Upper lobe of right lung (tissue), 1 donor: ENCODE measurements around the gene ETV5. TPM values are rescaled to one million over a fixed set of nuclear protein-coding genes. Genes with fewer than 3 reads are reported as not detected.

Experiments used
- ATAC-seq: fragments of 200-7000 bp; cut with Tn5 transposase; one replicate; pipeline ENCODE4 v1.9.1; 2020; ENCODE audit warnings: mild to moderate bottlenecking, moderate library complexity
- DNase-seq: peaks from one replicate; pipeline ENCODE4 v3.0.0-alpha.2; 2020
- H3K27ac ChIP-seq: fragments of 200-600 bp; one replicate; pipeline ENCODE4 v1.8.0; 2022
- H3K27me3 ChIP-seq: fragments of 200-600 bp; one replicate; pipeline ENCODE4 v1.8.0; 2022; ENCODE audit warnings: mild to moderate bottlenecking
- H3K36me3 ChIP-seq: fragments of 200-600 bp; one replicate; pipeline ENCODE4 v1.8.0; 2022
- H3K4me1 ChIP-seq: fragments of 200-600 bp; one replicate; pipeline ENCODE4 v1.8.0; 2022
- H3K4me3 ChIP-seq: fragments of 200-600 bp; one replicate; pipeline ENCODE4 v1.8.0; 2022; ENCODE audit warnings: mild to moderate bottlenecking
- H3K9me3 ChIP-seq: fragments of 200-600 bp; one replicate; pipeline ENCODE4 v1.8.0; 2022
- intact Hi-C: fragments of 100-400 bp; cut with DNase I; formaldehyde crosslinking; loops from one replicate; pipeline ENCODE4 v1.11.0; 2022
- total RNA-seq: library from RNA; stranded (reverse); fragmentation: NEBNext Ultra II Directional; extraction: Animal tissue kit (Norgen Biotek cat#: 25700); gene quantifications from one replicate; pipeline ENCODE4 v1.2.1, GENCODE V29; 2021
- TF ChIP-seq, protein P1 (sequence below): fragments of 200-600 bp; IDR thresholded peaks from one replicate; pipeline ENCODE4 v1.8.0; 2022; ENCODE audit warnings: antibody characterized with exemption
- donor health status: DM: no; HTN: yes; CAD: no; lungs with severe emphysema.

Gene ETV5
- total RNA-seq, 1 donor from 2014 or later: 56.3 TPM

DNA sequence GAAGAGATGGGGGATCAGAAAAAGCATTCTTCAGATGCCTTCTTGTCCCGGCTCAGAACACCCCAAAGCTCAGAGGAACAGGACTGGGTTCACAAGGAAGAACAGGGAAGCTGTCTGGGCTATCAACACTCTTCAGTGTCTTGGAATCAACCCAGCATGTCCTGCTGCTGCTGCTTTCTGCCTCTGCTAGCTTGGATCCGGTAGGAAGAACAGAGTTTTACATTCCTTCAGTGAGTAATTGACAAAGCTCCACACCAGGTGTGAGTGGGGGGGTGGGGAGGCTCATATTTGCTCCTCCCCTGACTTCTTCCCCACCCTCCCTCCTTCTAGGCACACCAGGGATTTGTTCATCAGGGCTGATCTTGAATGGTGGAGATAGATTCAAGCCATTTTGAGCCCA lies 13.1 kb upstream of the ETV5 start:
- Histone ChIP-seq H3K36me3 (no peaks in the 10 kb centered on the region), H3K4me1 (no peaks in the 10 kb centered on the region), H3K27ac (peak overlapping the region; percentile 63), H3K27me3 (no peaks in the 10 kb centered on the region), H3K4me3 (no peak overlapping the region), H3K9me3 (no peaks in the 10 kb centered on the region)
- TF ChIP-seq, protein P1, sequence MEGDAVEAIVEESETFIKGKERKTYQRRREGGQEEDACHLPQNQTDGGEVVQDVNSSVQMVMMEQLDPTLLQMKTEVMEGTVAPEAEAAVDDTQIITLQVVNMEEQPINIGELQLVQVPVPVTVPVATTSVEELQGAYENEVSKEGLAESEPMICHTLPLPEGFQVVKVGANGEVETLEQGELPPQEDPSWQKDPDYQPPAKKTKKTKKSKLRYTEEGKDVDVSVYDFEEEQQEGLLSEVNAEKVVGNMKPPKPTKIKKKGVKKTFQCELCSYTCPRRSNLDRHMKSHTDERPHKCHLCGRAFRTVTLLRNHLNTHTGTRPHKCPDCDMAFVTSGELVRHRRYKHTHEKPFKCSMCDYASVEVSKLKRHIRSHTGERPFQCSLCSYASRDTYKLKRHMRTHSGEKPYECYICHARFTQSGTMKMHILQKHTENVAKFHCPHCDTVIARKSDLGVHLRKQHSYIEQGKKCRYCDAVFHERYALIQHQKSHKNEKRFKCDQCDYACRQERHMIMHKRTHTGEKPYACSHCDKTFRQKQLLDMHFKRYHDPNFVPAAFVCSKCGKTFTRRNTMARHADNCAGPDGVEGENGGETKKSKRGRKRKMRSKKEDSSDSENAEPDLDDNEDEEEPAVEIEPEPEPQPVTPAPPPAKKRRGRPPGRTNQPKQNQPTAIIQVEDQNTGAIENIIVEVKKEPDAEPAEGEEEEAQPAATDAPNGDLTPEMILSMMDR: no peak
- DNase-seq: no peak
- peak; percentile 62 for ATAC-seq
- intact Hi-C loops: no loop called here

DNA sequence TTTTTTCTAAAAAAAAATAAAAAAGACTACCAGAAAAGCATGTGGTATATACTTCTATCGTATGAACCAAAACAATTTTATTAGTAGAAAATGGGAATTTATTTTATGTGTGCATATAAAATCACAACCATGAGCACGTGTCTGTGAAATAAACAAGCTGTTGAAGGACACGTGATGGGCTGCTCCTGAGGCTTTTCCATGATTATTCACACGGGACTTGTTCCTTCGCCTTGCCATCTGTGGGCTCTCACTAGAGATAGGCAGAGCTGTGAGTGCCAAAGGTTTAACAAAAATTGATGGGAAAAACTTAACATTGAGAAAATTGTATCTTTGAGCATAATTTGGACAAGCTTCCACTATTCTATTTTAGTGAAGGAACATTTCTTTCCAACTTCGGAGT lies 12.4 kb upstream of the ETV5 start:
- TF ChIP-seq, protein P1: no peak
- Histone ChIP-seq H3K27ac (no peak overlapping the region), H3K36me3 (no peaks in the 10 kb centered on the region), H3K27me3 (no peaks in the 10 kb centered on the region), H3K9me3 (no peaks in the 10 kb centered on the region), H3K4me1 (no peaks in the 10 kb centered on the region), H3K4me3 (no peak overlapping the region)
- DNase-seq: no peak
- intact Hi-C loops: no loop called here
- ATAC-seq: no peak

GRCh38 chr3:186119499-186119898 lies 10.6 kb upstream of the ETV5 start:
- H3K9me3 ChIP-seq: no peaks in the 10 kb centered on the region
- no peak overlapping the region for H3K27ac ChIP-seq
- H3K4me3 ChIP-seq: no peak overlapping the region
- H3K36me3 ChIP-seq: no peaks in the 10 kb centered on the region
- intact Hi-C loops: no loop called here
- TF ChIP-seq, protein P1: no peak
- no peaks in the 10 kb centered on the region for H3K27me3 ChIP-seq
- no peaks in the 10 kb centered on the region for H3K4me1 ChIP-seq
- ATAC-seq (no peak), DNase-seq (no peak)

DNA sequence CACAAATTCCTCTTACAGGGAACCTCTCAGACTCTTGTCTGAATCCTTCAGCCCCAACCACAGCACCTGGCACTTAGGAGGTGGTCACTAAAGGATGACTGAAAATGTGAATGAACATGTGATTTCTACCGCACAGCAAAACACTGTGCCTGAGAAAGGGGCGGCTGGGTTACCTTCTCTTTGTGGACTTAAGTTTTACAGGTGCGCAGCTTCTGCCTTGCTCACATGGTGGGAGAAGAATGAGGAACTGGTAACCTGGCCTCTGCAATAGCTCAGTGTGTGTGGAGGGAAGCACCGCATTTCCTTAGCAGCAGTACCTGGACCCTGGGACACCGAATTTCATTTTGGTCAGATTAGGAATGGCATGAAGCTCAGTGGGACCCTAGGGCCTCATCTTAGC lies 9.8 kb upstream of the ETV5 start:
- TF ChIP-seq, protein P1: no peak
- Histone ChIP-seq H3K27me3 (no peaks in the 10 kb centered on the region), H3K4me3 (no peak overlapping the region), H3K27ac (no peak overlapping the region), H3K4me1 (no peaks in the 10 kb centered on the region), H3K36me3 (no peaks in the 10 kb centered on the region), H3K9me3 (no peaks in the 10 kb centered on the region)
- ATAC-seq (no peak), DNase-seq (no peak)
- intact Hi-C loops: no loop called here

GRCh38 chr3:186117521-186118134 lies 8.7 kb upstream of the ETV5 start:
- TF ChIP-seq, protein P1: no peak
- Histone ChIP-seq H3K27me3 (no peaks in the 10 kb centered on the region), H3K9me3 (no peaks in the 10 kb centered on the region), H3K4me1 (no peaks in the 10 kb centered on the region), H3K4me3 (no peak overlapping the region), H3K27ac (no peak overlapping the region), H3K36me3 (no peaks in the 10 kb centered on the region)
- ATAC-seq (peak; percentile 84), DNase-seq (no peak)
- intact Hi-C loops: no loop called here
